Coronary artery (tissue), 2 donors: ENCODE measurements around the gene RAI1.
A peak's percentile ranks its signal among the peaks of the same experiment; 100 is the strongest.

Source experiments
- DNase-seq: peaks from one replicate; pipeline ENCODE4 v3.0.0-alpha.2; 2017; ENCODE audit warnings: low spot score
- H3K27ac ChIP-seq, 2 donors: fragments of 200-600 bp; sonication (generic); one replicate each; pipeline ENCODE4 v1.5.1; 2016 to 2019
- H3K4me3 ChIP-seq: fragments of 200-600 bp; sonication (generic); 2 replicates; pipeline ENCODE4 v1.5.1; 2016; ENCODE audit warnings: mild to moderate bottlenecking, moderate library complexity
- TF ChIP-seq, protein P1 (sequence below): fragments of 200-600 bp; sonication (generic); IDR thresholded peaks from one replicate; pipeline ENCODE4 v1.5.1; 2019; ENCODE audit warnings: antibody characterized with exemption

Gene RAI1

DNA sequence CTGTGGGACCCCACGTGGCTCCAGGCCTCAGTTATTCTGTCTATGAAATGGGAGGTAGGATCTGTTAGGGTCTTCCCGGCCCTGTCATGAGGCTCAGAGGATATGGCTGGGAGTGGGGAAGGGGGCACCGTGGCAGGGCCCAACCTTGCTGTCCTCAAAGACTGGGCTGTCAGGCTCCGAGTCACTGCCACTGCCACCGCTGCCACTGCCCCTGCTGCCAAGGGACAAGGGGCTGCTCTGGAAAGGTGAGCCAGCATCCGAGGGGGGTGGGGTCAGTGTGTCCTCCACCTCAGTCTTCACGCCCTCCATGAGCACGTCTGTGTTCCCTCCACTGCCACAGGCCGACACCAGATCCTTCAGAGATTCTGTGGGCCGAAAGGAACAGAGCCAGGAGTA, 136.3 kb downstream of the RAI1 start:
- TF ChIP-seq, protein P1, sequence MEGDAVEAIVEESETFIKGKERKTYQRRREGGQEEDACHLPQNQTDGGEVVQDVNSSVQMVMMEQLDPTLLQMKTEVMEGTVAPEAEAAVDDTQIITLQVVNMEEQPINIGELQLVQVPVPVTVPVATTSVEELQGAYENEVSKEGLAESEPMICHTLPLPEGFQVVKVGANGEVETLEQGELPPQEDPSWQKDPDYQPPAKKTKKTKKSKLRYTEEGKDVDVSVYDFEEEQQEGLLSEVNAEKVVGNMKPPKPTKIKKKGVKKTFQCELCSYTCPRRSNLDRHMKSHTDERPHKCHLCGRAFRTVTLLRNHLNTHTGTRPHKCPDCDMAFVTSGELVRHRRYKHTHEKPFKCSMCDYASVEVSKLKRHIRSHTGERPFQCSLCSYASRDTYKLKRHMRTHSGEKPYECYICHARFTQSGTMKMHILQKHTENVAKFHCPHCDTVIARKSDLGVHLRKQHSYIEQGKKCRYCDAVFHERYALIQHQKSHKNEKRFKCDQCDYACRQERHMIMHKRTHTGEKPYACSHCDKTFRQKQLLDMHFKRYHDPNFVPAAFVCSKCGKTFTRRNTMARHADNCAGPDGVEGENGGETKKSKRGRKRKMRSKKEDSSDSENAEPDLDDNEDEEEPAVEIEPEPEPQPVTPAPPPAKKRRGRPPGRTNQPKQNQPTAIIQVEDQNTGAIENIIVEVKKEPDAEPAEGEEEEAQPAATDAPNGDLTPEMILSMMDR = no peak
- H3K4me3 ChIP-seq = no peak overlapping the region
- no peak overlapping the region for H3K27ac ChIP-seq
- DNase-seq = no peak

GRCh38 chr17:17818088-17818526, 136.8 kb downstream of the RAI1 start:
- TF ChIP-seq, protein P1 = no peak
- DNase-seq = no peak
- no peak overlapping the region for H3K27ac ChIP-seq
- H3K4me3 ChIP-seq = no peak overlapping the region

DNA sequence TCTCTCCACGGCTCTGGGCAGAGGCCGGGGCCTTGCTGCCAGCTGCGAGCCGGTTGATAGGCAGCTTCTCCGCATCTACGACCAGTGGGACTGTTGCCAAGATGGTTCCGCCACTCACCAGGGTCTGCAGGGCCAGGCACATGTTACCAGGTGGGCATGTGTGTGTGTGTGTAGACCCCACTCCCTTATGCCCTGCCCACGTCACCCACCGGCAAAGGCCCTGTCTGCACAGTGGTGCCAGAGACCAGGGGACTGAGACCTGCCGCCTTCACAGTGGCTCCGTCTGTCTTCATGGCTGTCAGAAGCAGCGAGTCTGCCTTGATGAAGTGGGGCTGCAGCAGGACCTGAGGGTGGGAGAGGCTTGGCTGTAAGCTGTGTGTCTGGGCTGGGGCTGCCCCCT, 137.9 kb downstream of the RAI1 start:
- TF ChIP-seq, protein P1 = no peak
- H3K4me3 ChIP-seq = no peak overlapping the region
- no peak overlapping the region for H3K27ac ChIP-seq
- no peak for DNase-seq

GRCh38 chr17:17819561-17819995, 138.3 kb downstream of the RAI1 start:
- H3K27ac ChIP-seq = no peak overlapping the region
- no peak overlapping the region for H3K4me3 ChIP-seq
- no peak for DNase-seq
- TF ChIP-seq, protein P1 = no peak

DNA sequence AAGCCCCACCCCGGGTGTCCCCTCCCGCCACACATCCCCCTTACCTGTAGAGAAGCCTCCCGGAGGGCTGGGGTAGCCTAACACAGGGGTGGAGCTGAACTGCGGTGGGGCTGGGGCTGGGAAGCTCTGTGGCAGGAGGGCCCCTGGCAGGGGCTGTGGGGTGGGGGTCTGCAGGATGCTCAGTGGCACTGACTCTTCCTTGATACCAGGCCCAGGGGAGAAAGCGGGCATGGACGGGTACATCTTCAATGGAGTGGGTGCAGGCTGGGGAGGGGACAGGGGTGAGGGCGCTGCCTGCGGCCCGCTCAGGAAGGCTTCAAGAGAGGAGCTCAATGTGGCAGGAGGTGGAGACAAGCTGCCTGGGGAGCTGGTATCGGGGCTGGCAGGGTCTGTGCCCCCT, 138.8 kb downstream of the RAI1 start:
- H3K4me3 ChIP-seq = no peak overlapping the region
- DNase-seq = no peak
- no peak overlapping the region for H3K27ac ChIP-seq
- TF ChIP-seq, protein P1 = no peak

DNA sequence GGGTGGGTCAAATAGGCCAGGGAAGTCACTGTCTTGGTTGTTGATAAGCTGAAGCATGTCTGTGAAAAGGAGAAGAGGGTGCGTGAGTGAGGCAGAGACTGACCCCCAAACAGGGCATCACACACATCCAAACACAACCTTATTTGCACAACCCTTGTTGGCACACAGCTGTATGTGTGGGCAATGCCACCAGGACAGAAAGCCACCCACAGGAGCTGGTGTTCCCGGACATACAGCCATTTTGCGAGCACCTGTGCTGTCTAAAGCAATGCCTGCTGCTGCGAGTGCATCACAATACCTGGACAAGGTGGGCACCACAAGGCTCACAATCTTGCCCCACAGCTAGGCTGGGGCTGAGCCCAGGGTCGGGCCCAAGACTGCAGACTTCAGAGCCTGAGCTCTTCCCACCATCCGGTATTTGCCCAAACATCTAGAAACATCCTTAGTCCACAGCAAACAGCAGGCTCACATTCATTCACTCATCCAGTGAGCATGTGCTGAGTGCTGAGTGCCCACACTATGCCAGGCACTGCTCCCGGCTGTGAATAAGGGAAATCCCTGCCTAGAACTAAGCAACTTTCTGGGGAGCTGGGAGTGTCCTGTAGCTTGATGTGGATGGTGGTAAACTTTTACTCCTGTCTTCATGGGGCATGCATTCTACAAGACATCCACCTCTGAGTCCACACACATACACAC, 139.4 kb downstream of the RAI1 start:
- no peak for DNase-seq
- Histone ChIP-seq H3K27ac (peak overlapping the region in 1 of 2 donors; percentile 42), H3K4me3 (no peak overlapping the region)
- TF ChIP-seq, protein P1 = no peak

- Histone ChIP-seq H3K4me3 (peak overlapping the region; percentile 77), H3K27ac (peak overlapping the region; percentile 48 to 88)
- TF ChIP-seq, protein P1 = no peak
- no peak for DNase-seq
Measured at GRCh38 chr17:17822189-17822588, 140.9 kb downstream of the RAI1 start.
